Measurements from ENCODE around the gene MOB1A. TPM values are rescaled to one million over a fixed set of nuclear protein-coding genes. Genes with fewer than 3 reads are reported as not detected.

The MOB1A gene
- total and polyA plus RNA-seq, 10 of the 15 experiments (the other 5 are each of a cell fraction or from before 2014, with no cell fraction given), result 41.2 to 232 (median 172) TPM

- TF ChIP-seq KLF5 (IDR thresholded peaks at IDR 0.05; ENCODE audit: partially characterized antibody) (no peak), NFXL1 (IDR thresholded peaks at IDR 0.05; ENCODE audit: borderline replicate concordance) (no peak), NR2C2 (IDR thresholded peaks at IDR 0.05; ENCODE audit: borderline replicate concordance, control insufficient read depth, insufficient read length, low read depth) (no peak), FOS (IDR thresholded peaks at IDR 0.05; ENCODE audit: borderline replicate concordance, extremely low read depth, insufficient read length) (no peak), PKNOX1 (IDR thresholded peaks at IDR 0.05) (peak; percentile 57; the same call in 1 of the 2 replicates), NKRF (conservative IDR thresholded peaks at IDR 0.05) (peak; percentile 72; the same call in 1 of the 2 replicates), JUND (IDR thresholded peaks at IDR 0.05; ENCODE audit: low read depth, low read length) (no peak), ZNF384 (IDR thresholded peaks at IDR 0.05; ENCODE audit: borderline replicate concordance, low read depth, low read length) (no peak), RBBP5 (conservative IDR thresholded peaks at IDR 0.05) (no peak), CREB1 (IDR thresholded peaks at IDR 0.05; ENCODE audit: low read depth) (peak; percentile 43), STAT3 (IDR thresholded peaks at IDR 0.05; ENCODE audit: low read depth, low read length) (no peak), GABPA (IDR thresholded peaks at IDR 0.05; ENCODE audit: low read depth) (no peak), CHD2 (IDR thresholded peaks at IDR 0.05; ENCODE audit: borderline replicate concordance, low read depth, low read length) (peak; percentile 98), NFYB (IDR thresholded peaks at IDR 0.05; ENCODE audit: insufficient read depth, low read depth, low read length) (no peak), ZSCAN29 (IDR thresholded peaks at IDR 0.05) (0 out of 2 replicates have a peak, but pooled peaks have one; percentile 10), GATAD2B (conservative IDR thresholded peaks at IDR 0.05; ENCODE audit: low read depth) (peak; percentile 96), NBN (IDR thresholded peaks at IDR 0.05) (0 out of 2 replicates have a peak, but pooled peaks have one; percentile 37), ZNF207 (IDR thresholded peaks at IDR 0.05; ENCODE audit: borderline replicate concordance) (0 out of 2 replicates have a peak, but pooled peaks have one; percentile 69), PAX8 (IDR thresholded peaks at IDR 0.05) (no peak), CHD4 (IDR thresholded peaks at IDR 0.05) (no peak), YY1 (IDR thresholded peaks at IDR 0.05; ENCODE audit: low read depth, low read length) (no peak; the same call in 1 of the 2 replicates), POLR2AphosphoS2 (IDR thresholded peaks at IDR 0.05; ENCODE audit: low read depth, low read length) (peak; percentile 84; the same call in 1 of the 2 replicates)
Observed at GRCh38 chr2:74178211-74179062, at the start of gene MOB1A (continued).

Measured in GM12878 (cell line).